Kidney (tissue), 14 donors: Measurements from ENCODE around the gene TENT5C. TPM values are rescaled to one million over a fixed set of nuclear protein-coding genes. Genes with fewer than 3 reads are reported as not detected.

ENCODE experiments used
- DNase-seq, 5 donors: peaks; one replicate each; pipeline ENCODE4 v3.0.0-alpha.2; 2013 to 2020
- FAIRE-seq: peaks from 2 replicates; lab custom pipeline; 2012; peaks lifted over from hg19 to GRCh38; lab: Jason Lieb, UNC
- H3K27ac ChIP-seq, 2 donors: one replicate each; pipeline ENCODE4 v1.7.0; 2013; ENCODE audit warnings: low read depth in 2 of 2, low read length in 2 of 2, inconsistent platforms in 1 of 2
- H3K27me3 ChIP-seq: one replicate; pipeline ENCODE4 v1.7.1; 2013; ENCODE audit warnings: low read length, inconsistent platforms; ENCODE audit not compliant: control insufficient read depth, insufficient read depth
- H3K36me3 ChIP-seq, 3 donors: one replicate each; pipeline versions ENCODE4 v1.7.0 to v1.7.1; 2013; ENCODE audit warnings: low read length in 3 of 3, control low read depth in 1 of 3, inconsistent platforms in 1 of 3; ENCODE audit not compliant: insufficient read depth in 3 of 3, control insufficient read depth in 2 of 3
- H3K4me1 ChIP-seq, 3 donors: one replicate each; pipeline versions ENCODE4 v1.7.0 to v1.7.1; 2013; ENCODE audit warnings: low read length in 3 of 3, inconsistent platforms in 1 of 3, low read depth in 1 of 3; ENCODE audit not compliant: control insufficient read depth in 2 of 3, insufficient read depth in 2 of 3
- H3K4me3 ChIP-seq, 3 donors: one replicate each; pipeline versions ENCODE4 v1.7.0 to v1.8.1; 2013; ENCODE audit warnings: low read length in 3 of 3, control low read depth in 1 of 3, inconsistent platforms in 1 of 3
- H3K9ac ChIP-seq, 3 donors: one replicate each; pipeline versions ENCODE4 v1.7.0 to v1.7.1; 2013; ENCODE audit warnings: low read length in 3 of 3, control low read depth in 1 of 3, inconsistent platforms in 1 of 3
- H3K9me3 ChIP-seq, 3 donors: one replicate each; pipeline versions ENCODE4 v1.7.0 to v1.7.1; 2013; ENCODE audit warnings: low read length in 3 of 3, control low read depth in 1 of 3, inconsistent platforms in 1 of 3; ENCODE audit not compliant: control insufficient read depth in 2 of 3, insufficient read depth in 1 of 3
- CTCF ChIP-seq: IDR thresholded peaks from 3 replicates; pipeline ENCODE4 v1.5.1; 2012; ENCODE audit warnings: mild to moderate bottlenecking, moderate library complexity, borderline replicate concordance; ENCODE audit not compliant: insufficient read depth; ENCODE audit errors: extremely low read depth
- intact Hi-C: fragments of 100-400 bp; cut with DNase I; formaldehyde crosslinking; loops from one replicate; pipeline ENCODE4 v1.11.1; 2022
- polyA plus RNA-seq: library from polyadenylated mRNA; stranded (reverse); fragments of 350-450 nt; fragmentation: Illumina TruSeq; extraction: RNeasy Lipid Tissue Mini Kit (QIAGEN cat#74804); gene quantifications from one replicate; pipeline ENCODE4 v1.2.3, GENCODE V29; 2014; ENCODE audit warnings: low read depth, low replicate concordance; ENCODE audit not compliant: insufficient read depth
- total RNA-seq: library from RNA; stranded (reverse); fragmentation: NEBNext Ultra II Directional; extraction: Animal tissue kit (Norgen Biotek cat#: 25700); gene quantifications from one replicate; pipeline ENCODE4 v1.2.1, GENCODE V29; 2021
- donor health status: control.
- donor health status: control.
- donor health status: control.
- donor health status: control.
- donor health status: control.
- donor health status: DM: yes; HTN: yes; CAD: no.
- donor health status: Normal renal cell carcinoma (clear cell type).

Gene TENT5C
- total and polyA plus RNA-seq, 2 donors from 2014 or later: 6.1 to 22.2 TPM

- Histone ChIP-seq H3K9ac (no peak overlapping the region), H3K4me1 (peaks cover 0 to 35% (median 21%) of the 10 kb centered on the region in 3 donors), H3K9me3 (no peaks in the 10 kb centered on the region), H3K4me3 (no peak overlapping the region), H3K27ac (no peak overlapping the region), H3K27me3 (no peaks in the 10 kb centered on the region), H3K36me3 (no peaks in the 10 kb centered on the region)
- FAIRE-seq (no peak), DNase-seq (no peak)
- TF ChIP-seq CTCF: no peak
- intact Hi-C loops: no loop called here
Observed at GRCh38 chr1:117613249-117613968, 7.6 kb downstream of the TENT5C start.

GRCh38 chr1:117613969-117614729, 8.3 kb downstream of the TENT5C start:
- no peak overlapping the region for H3K9ac ChIP-seq
- FAIRE-seq (no peak), DNase-seq (no peak)

DNA sequence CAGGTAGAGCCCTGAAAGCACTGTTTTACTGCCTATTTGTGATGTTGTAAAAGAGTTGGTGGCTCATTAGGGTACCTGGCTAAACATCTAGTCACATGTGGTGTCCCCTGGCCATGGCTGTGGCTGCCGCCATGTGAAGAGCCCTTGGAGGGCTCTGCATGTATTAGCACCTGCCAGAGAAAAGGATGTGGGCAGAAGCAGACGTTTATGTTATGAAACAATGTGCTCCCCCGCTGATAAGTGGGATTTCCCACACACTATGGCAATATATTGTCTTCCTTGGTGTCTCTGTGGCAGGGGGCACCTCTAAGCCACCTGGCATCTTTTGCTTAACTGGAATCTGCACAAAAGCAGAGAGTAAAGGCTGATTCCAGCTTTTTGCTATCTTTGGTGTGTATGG, 9.6 kb downstream of the TENT5C start:
- H3K4me3 ChIP-seq: no peak overlapping the region
- FAIRE-seq (no peak), DNase-seq (no peak)
- no peaks in the 10 kb centered on the region for H3K9me3 ChIP-seq
- no peaks in the 10 kb centered on the region for H3K27me3 ChIP-seq
- no peak overlapping the region for H3K9ac ChIP-seq
- no peak for TF ChIP-seq CTCF
- no peak overlapping the region for H3K27ac ChIP-seq
- H3K36me3 ChIP-seq: no peaks in the 10 kb centered on the region
- intact Hi-C loops: no loop called here
- H3K4me1 ChIP-seq: peaks cover 0 to 36% (median 21%) of the 10 kb centered on the region in 3 donors

More at GRCh38 chr1:117613969-117614729, 8.3 kb downstream of the TENT5C start:
- Histone ChIP-seq H3K36me3 (no peaks in the 10 kb centered on the region), H3K9me3 (no peaks in the 10 kb centered on the region), H3K4me3 (peak overlapping the region in 2 of 3 donors; percentile 36 to 42), H3K4me1 (peaks cover 0 to 38% (median 21%) of the 10 kb centered on the region in 3 donors), H3K27ac (peak overlapping the region; percentile 9 to 59), H3K27me3 (no peaks in the 10 kb centered on the region)
- intact Hi-C loops: no loop called here
- no peak for TF ChIP-seq CTCF
